Activated naive CD8-positive, alpha-beta T cell (primary cell): ENCODE measurements around the gene USB1.
A peak's percentile ranks its signal among the peaks of the same experiment; 100 is the strongest.

ENCODE experiments used
- H3K27ac Mint-ChIP-seq: one replicate; pipeline ENCODE4 v1.8.0; 2021; ENCODE audit warnings: mixed read lengths
- H3K27me3 Mint-ChIP-seq: one replicate; pipeline ENCODE4 v1.8.0; 2021; ENCODE audit warnings: mixed read lengths
- H3K36me3 Mint-ChIP-seq: one replicate; pipeline ENCODE4 v1.8.0; 2021; ENCODE audit warnings: mixed read lengths
- H3K4me1 Mint-ChIP-seq: one replicate; pipeline ENCODE4 v1.8.0; 2021; ENCODE audit warnings: low read depth, mixed read lengths
- H3K4me3 Mint-ChIP-seq: one replicate; pipeline ENCODE4 v1.8.0; 2021; ENCODE audit warnings: mild to moderate bottlenecking, mixed read lengths
- H3K9me3 Mint-ChIP-seq: one replicate; pipeline ENCODE4 v1.8.0; 2021; ENCODE audit warnings: low read depth, mixed read lengths

The USB1 gene

DNA sequence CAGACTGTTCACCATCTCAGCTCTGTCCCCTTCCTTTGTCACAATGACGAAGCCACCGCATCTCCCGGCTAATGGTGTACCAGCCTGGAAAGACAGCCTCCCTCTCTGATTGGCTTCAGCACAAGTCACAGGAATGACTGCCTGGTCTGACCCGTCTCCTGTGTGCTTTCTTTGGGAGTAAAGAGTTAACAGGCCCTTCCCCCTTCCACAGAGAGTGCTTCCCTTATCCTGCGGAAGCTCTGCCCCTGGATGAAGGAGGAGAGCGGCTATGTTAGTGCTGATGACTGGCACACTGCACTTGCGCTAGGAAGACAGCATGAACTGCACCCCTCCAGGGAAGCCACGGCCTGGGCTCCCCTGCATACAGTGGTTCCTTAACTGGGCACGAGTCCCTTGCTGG is 11.3 kb downstream of the USB1 start:
- Mint-ChIP-seq H3K27ac (no peak overlapping the region), H3K4me1 (no peaks in the 10 kb centered on the region), H3K27me3 (no peaks in the 10 kb centered on the region), H3K36me3 (peaks cover 11% of the 10 kb centered on the region), H3K9me3 (no peaks in the 10 kb centered on the region), H3K4me3 (no peak overlapping the region)

DNA sequence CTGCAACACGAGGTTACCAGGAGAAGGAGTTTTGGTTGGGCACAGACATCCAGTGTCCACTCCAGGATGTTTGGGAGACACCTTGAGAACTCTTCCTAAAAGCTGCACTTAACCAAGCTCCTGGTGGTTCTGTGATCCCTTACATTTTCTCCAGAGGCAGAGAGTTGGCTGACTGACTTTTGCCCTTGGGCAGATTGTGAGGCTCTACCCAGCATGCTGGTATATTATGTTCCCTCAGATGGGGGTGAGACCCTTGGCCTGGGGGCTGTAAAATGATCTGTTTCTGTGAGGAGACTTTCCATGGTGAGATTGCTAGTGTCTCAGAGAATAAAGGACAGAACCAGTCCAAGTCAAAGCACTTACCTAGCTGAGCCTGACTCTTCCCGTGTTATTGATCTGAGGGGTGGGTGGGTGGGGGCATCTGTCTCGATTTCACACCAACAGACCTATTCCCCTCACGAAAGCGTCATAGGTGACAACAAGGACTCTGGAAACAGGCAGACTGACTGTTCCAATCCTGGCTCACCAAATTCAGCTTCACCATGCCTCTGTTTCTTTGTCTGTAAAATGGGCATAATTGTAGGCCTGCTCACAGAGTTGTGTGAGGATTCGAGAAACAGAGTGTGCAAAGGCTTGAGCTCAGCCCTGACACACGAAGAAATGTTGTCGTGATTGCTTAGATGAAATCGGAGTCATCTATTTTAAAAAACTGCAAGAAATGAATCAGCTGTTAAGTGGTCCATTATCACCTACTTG is 12.2 kb downstream of the USB1 start:
- Mint-ChIP-seq H3K27ac (no peak overlapping the region), H3K4me1 (no peaks in the 10 kb centered on the region)

DNA sequence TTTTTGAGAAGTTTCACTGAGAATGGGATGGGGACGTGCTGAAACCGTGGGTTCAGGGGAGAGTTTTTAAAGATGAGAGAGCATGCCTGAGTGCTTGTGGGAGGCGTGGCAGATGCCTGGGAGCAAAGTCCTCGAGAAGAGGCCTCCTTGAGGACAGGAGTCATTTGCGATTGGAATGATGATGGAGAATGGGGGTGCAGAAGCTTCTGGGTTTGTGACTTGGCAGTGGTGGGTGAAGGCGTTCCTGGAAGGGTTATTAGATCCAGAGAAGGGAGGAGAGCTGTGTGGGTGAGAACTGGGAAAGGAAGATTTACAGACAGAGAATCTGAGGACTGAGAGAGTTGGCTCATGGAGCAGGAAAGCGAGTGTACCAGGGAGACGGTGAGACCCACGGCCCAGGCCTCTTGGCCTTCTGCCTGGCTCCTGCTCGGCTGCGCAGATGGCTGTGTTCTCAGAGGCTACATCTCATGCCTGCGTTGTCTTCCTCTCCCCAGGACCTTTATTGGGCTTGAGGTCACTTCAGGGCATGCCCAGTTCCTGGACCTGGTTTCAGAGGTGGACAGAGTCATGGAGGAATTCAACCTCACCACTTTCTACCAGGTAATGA is 15.7 kb downstream of the USB1 start:
- peaks cover 8% of the 10 kb centered on the region for H3K4me1 Mint-ChIP-seq
- H3K4me3 Mint-ChIP-seq: no peak overlapping the region
- H3K9me3 Mint-ChIP-seq: no peaks in the 10 kb centered on the region
- no peaks in the 10 kb centered on the region for H3K36me3 Mint-ChIP-seq
- H3K27ac Mint-ChIP-seq: no peak overlapping the region
- H3K27me3 Mint-ChIP-seq: no peaks in the 10 kb centered on the region

More for the DNA sequence above, 12.2 kb downstream of the USB1 start:
- Mint-ChIP-seq H3K36me3 (peaks cover 11% of the 10 kb centered on the region), H3K27me3 (no peaks in the 10 kb centered on the region), H3K9me3 (no peaks in the 10 kb centered on the region), H3K4me3 (no peak overlapping the region)

DNA sequence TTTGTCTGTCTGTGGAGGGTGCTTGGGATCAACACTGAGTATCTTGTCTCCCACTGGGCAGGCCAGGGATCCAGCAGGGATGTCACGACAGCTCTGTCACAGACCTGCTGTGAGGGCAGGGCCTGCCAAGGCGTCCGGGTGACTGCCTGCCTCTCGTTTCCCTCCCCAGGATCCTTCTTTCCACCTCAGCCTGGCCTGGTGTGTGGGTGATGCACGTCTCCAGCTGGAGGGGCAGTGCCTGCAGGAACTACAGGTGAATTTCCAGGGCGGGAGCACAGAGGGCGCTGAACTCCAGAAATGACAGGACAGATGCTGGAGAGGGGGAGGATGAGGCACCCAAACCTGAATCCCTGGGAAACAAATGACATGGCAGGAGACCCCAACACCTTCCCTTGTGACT is 17.6 kb downstream of the USB1 start:
- peaks cover 8% of the 10 kb centered on the region for H3K4me1 Mint-ChIP-seq
- H3K27ac Mint-ChIP-seq: no peak overlapping the region
- no peaks in the 10 kb centered on the region for H3K9me3 Mint-ChIP-seq
- H3K36me3 Mint-ChIP-seq: no peaks in the 10 kb centered on the region
- no peaks in the 10 kb centered on the region for H3K27me3 Mint-ChIP-seq
- H3K4me3 Mint-ChIP-seq: no peak overlapping the region

DNA sequence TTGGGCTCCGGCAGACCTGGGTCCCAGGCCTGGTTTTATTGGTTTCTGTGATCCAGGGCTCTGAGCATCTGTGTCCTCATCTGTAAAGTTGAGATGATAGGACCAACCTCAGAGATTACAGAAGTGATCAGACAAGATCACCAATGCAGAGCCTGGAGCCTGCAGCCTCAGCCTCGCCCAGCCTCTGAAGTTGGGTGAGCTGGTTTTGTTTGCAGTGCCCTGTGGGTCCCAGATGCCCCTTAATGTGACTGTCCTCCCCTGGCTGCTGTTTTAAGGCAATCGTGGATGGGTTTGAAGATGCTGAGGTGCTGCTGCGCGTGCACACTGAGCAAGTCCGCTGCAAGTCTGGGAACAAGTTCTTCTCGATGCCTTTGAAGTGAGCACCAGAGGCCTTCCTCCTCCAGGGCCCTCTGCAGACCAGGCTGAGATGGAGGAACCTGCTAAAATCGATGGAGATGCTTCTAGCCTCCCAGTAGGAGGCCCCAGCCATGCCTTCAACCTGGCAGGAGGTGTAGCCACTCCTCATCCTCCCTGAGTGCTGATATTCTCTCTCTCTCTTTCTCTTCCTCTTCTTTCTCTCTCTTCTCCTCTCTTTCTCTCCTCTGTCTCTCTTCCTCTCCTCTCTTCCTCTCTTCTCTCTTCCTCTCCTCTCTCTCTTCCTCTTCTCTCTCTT is 18.8 kb downstream of the USB1 start:
- H3K9me3 Mint-ChIP-seq: no peaks in the 10 kb centered on the region
- no peaks in the 10 kb centered on the region for H3K27me3 Mint-ChIP-seq
- H3K4me1 Mint-ChIP-seq: peaks cover 15% of the 10 kb centered on the region
- no peak overlapping the region for H3K27ac Mint-ChIP-seq
- H3K36me3 Mint-ChIP-seq: no peaks in the 10 kb centered on the region
- no peak overlapping the region for H3K4me3 Mint-ChIP-seq

DNA sequence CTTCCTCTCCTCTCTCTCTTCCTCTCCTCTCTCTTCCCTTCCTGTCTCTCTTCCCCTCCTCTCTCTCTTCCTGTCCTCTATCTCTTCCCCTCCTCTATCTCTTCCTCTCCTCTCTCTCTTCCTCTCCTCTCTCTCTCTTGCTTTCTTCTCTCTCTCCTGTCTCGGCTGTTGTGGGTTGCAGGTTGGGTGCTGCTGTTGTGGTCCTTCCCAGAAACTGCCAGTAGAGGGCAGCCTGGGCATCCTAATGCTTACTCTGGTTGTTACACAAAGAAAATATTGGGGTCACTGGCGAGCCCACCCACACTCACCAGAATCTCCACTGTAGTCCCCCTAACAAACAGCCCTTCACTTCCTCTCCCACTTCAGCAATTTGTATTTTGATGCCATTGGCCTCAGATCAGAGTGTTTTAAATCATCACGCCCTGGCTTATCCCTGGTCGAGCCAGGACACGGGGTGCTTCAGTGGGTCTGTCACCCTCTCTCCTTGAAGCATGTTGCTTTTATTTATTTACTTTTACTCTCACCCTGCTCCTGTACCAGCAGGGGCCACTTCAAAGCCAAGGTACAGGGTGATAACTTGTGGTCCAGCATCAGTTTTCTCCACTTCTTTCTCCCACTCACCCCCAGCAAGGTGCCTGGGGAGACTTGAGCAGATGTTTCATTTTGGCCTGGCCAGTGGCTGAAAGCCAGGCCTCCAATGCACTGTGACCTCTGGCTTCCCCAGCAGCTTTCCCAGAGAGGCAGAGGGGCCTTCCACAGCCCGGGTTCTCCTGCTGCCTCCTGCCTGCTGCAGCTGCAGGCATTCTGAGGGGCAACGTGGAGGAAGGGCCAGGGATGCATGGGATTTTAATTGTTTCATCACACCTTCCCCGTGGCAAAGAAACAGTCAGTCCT is 19.7 kb downstream of the USB1 start:
- no peaks in the 10 kb centered on the region for H3K9me3 Mint-ChIP-seq
- no peak overlapping the region for H3K4me3 Mint-ChIP-seq
- peak overlapping the region; percentile 8 for H3K27ac Mint-ChIP-seq
- no peaks in the 10 kb centered on the region for H3K27me3 Mint-ChIP-seq
- peaks cover 16% of the 10 kb centered on the region for H3K4me1 Mint-ChIP-seq
- H3K36me3 Mint-ChIP-seq: no peaks in the 10 kb centered on the region

DNA sequence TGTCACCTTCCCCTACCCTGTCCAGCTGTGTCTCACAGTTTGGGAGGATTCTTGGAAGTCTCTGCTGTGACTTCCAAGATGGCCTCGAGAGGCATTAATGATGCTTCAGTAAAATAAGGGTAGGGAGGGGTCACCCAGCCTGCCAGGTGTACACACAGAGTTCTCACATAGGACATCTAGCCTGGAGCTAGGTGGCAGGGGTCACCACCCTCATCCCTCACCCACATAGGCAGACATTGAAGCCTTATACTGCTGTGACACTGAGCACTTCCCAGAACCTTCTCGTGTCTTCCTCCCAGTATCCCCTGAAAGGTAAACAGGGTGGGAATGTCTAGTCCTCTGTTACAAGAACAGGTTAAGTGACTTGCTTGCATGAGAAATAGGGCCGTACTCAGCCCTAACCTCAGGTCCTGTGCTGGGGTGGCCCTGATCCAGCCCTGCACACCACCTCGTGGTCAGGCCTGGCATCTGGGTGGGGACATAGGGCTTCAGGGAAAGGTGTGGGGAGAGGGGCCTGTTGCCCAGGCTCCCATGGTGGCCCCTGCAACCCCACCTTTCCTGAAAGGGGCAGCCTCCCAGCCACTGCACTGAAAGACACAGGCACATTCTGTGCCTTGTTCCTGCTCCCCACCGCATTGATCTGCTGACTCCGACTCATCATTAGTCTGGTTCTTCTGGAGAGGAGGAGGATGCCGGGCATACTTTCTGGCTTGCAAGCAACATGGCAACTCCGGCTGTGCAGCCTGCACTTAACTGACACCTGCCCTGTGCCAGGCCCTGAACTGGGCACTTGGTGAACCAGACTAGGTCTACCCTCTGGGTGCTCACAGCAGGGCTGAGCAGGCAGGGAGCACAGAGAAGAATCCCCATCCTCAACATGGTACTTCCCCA is 20.7 kb downstream of the USB1 start:
- H3K27me3 Mint-ChIP-seq: no peaks in the 10 kb centered on the region
- H3K36me3 Mint-ChIP-seq: no peaks in the 10 kb centered on the region
- H3K9me3 Mint-ChIP-seq: no peaks in the 10 kb centered on the region
- no peak overlapping the region for H3K27ac Mint-ChIP-seq
- peaks cover 16% of the 10 kb centered on the region for H3K4me1 Mint-ChIP-seq
- H3K4me3 Mint-ChIP-seq: peak overlapping the region; percentile 56

DNA sequence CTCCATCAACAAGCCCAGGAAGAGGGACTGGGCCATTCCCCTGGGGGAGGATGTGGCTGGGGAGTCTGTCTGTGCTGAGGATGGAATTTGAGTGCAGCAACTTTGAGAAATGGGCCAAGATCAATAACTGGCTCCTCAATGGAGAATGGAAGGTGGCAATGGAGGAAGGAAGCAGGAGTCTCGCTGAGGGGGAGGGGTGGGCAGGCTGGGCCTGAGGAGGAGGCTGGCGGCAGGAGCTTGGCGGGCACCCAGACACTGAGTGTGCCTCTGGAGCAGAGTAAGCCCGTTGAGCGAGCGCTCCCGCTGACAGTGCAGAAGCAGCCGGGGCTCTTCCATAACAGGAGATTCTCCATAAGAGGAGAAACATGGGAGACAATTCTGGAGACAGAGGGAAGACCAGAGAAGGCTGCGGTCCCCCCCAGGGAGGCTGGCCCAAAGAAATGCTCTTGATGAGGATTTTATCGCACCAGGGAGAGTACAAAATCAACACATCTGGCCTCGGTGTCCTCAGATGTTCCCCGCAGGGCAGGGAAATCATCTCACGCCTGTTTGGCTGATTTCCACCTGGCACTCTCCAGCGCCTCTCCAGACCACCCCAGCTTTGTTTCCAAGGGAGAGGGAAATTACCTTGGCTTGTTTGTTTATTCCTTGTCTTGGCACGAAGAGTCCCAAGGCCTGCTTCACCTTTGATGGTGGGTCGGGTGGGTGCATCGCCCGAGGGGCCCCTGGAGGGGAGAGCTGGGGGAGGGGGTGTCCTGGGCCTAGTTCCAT is 21.6 kb downstream of the USB1 start:
- Mint-ChIP-seq H3K27me3 (no peaks in the 10 kb centered on the region), H3K36me3 (no peaks in the 10 kb centered on the region), H3K27ac (no peak overlapping the region), H3K4me1 (peaks cover 16% of the 10 kb centered on the region), H3K4me3 (peak overlapping the region; percentile 56), H3K9me3 (no peaks in the 10 kb centered on the region)

DNA sequence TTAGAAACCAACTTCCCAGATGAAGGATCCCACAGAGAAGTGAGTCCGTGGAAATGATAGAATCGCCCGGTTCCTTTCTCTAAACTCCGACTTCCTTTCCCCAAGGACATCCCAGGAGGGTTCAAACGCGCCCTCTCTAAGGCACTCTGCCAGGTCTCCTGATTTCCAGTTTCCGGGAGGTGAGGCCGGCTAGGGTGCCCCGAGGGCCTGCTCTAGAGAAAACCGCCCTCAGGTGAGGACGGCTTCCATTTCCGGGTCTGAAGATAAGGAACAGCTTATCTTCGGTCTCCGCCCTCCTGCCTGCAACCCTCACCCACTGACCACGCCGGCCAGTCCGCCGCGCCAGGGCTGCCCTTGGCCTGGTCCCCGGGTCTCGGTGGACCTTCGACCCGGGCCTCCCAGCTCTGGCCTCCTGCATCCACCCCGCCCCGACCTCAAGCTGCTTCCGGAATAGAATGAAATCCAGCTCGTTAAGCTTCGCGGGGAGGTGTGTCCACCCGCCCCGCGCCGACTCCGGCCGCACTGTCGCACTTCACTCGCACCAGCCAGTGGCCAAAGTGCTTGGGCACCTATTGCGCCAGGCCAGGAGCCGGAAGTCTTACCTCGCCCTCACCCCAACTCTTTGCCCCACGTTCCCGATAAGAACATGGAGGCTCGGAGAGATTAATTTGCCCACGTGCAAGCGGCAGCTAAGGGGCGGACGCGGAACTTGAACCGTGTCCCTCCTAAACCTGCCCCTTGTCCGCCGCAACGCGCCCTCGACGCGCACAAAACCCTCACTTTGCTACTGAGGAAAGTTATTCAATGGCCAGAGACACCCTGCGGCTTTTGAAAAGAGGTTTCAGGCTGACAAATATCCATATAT is 23.5 kb downstream of the USB1 start:
- Mint-ChIP-seq H3K27ac (peak overlapping the region; percentile 83), H3K36me3 (no peaks in the 10 kb centered on the region), H3K9me3 (no peaks in the 10 kb centered on the region), H3K4me3 (peak overlapping the region; percentile 91), H3K27me3 (no peaks in the 10 kb centered on the region), H3K4me1 (peaks cover 18% of the 10 kb centered on the region)

DNA sequence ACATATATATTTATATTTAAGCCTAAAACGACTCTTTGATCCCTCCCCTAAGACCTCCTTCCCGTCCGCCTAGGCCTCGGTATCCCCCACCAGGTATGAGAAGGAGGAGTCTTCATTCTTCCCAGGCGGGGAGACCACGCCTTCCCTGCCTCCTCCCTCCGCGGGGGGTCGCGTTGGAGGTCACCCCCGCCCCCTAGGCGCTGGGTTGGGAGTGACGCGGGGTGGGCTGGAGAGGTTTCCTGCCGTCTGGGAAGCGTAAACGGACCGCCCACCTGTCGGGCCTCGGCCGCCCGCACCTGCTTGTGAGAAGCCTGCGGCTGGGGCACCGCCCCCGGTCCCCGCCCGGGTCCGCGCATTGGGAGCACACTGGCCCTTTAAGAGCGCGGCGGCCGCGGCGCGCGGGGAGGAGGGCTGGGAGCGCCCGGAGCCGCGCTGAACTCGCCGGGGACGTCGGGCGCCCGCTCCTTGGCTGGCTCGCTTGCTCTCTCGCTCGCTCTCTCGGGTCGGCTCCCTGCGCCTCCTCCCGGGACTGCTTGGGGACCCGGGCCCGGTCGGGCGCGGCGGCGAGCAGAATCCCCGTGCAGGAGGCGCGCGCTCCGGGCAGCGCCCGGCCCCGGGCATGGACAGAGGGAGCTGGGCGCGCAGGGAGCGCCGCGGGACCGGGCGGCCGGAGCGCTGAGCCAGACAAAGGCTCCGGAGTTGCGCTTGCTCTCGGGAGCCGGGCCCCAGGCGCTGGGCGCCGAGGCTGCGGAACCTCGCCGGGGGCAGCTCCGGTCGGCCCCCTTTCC is 24.3 kb downstream of the USB1 start, which contains the start of gene MMP15:
MMP15 (plus strand) TSS at position 404 of the 788 bp plus-strand sequence. CDS start 597 bp downstream, outside the sequence.
- peak within 1 kb of the TSS; percentile 83 for H3K27ac Mint-ChIP-seq
- H3K36me3 Mint-ChIP-seq: no peaks in the 10 kb centered on the region
- no peaks in the 10 kb centered on the region for H3K9me3 Mint-ChIP-seq
- no peaks in the 10 kb centered on the region for H3K27me3 Mint-ChIP-seq
- H3K4me1 Mint-ChIP-seq: peaks cover 13% of the 10 kb centered on the region
- H3K4me3 Mint-ChIP-seq: peak within 1 kb of the TSS; percentile 91

DNA sequence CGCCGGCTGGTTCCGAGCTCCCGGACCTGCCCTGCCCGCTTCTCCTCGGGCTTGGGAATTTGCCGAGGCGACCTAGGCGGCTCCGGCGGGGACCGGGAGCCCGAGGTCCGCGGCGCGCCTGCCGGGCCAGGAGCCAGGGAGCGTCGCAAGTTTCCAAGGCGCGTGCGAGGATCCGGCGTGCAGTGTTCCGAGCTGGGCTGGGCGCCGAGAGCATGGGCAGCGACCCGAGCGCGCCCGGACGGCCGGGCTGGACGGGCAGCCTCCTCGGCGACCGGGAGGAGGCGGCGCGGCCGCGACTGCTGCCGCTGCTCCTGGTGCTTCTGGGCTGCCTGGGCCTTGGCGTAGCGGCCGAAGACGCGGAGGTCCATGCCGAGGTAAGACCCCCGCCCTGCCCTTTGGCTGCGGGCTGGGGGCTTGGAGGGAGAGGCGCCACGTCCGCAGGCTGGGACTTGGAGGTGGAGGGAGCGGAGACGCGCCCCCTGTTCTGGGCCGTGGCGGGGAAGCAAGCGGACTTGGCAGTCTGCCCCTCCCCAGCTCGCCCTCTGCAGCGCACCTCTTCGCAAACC is 25.0 kb downstream of the USB1 start:
- no peaks in the 10 kb centered on the region for H3K36me3 Mint-ChIP-seq
- no peak overlapping the region for H3K27ac Mint-ChIP-seq
- H3K9me3 Mint-ChIP-seq: no peaks in the 10 kb centered on the region
- no peaks in the 10 kb centered on the region for H3K27me3 Mint-ChIP-seq
- H3K4me3 Mint-ChIP-seq: peak overlapping the region; percentile 54
- peaks cover 10% of the 10 kb centered on the region for H3K4me1 Mint-ChIP-seq

DNA sequence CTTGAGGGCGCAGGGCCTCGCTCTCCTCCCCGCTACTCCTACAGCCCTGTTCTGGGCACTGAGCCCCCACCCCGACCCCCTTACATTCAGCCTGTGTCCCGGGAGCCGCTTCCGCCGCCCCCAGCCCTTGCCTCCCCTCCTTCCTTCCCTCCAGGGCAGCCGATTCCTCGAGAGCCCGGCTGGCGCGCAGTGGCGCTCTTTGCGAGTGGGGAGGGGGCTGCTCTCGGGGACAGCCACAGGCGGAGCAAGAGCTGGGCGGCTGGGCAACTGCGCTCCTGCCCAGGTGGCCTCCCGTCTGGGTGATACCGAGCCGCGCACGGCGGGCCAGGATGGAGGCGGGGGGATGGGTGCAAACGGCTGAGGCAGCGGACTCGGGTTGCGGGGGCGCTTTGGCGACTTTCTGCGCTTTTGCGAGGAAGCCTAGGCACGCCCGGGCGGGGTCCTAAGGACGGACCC is 25.5 kb downstream of the USB1 start:
- H3K4me3 Mint-ChIP-seq: peak overlapping the region; percentile 54
- no peaks in the 10 kb centered on the region for H3K9me3 Mint-ChIP-seq
- H3K36me3 Mint-ChIP-seq: no peaks in the 10 kb centered on the region
- peaks cover 10% of the 10 kb centered on the region for H3K4me1 Mint-ChIP-seq
- H3K27ac Mint-ChIP-seq: no peak overlapping the region
- H3K27me3 Mint-ChIP-seq: no peaks in the 10 kb centered on the region
